Measurements from ENCODE around the gene PITPNM1. TPM values are rescaled to one million over a fixed set of nuclear protein-coding genes. Genes with fewer than 3 reads are reported as not detected.

The PITPNM1 gene
- total and polyA plus RNA-seq, 12 donors: 16.4 to 146 (median 53.3) TPM

DNA sequence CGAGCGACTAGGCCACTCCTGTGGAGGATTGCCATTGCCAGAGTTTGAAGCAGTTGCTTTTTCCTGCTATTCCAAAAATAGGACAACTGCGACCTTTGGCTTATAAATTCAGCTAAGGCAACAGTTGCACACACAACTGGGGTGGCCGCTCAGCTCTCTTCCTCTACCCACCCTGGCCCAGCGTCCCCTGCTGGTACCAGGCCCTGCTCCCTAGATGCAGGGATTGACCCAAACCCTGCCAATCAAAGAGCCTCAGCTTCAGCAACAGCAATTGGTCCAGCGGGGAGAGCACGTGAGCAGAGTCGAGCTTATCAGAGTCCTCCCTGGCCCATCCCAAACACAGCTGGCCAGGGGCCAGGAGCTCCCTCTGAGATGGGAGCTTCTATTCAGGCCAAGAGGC lies 40.1 kb upstream of the PITPNM1 start:
- Histone ChIP-seq H3K4me3 (no peak overlapping the region), H3K4me1 (replicated peaks in 1 of 2) (no peaks in the 10 kb centered on the region), H3K27ac (peak overlapping the region in 1 of 5 donors; percentile 16), H3K9me3 (replicated peaks in 1 of 3) (no peaks in the 10 kb centered on the region), H3K27me3 (no peaks in the 10 kb centered on the region), H3K36me3 (replicated peaks in 1 of 2) (no peaks in the 10 kb centered on the region)
- intact Hi-C loops (cut with DNase I): no loop called here
- 40 to 65% (median 60%) methylated on average over 6 to 8 of the region's 8 CpGs for WGBS, 4 donors
- TF ChIP-seq, protein P1, sequence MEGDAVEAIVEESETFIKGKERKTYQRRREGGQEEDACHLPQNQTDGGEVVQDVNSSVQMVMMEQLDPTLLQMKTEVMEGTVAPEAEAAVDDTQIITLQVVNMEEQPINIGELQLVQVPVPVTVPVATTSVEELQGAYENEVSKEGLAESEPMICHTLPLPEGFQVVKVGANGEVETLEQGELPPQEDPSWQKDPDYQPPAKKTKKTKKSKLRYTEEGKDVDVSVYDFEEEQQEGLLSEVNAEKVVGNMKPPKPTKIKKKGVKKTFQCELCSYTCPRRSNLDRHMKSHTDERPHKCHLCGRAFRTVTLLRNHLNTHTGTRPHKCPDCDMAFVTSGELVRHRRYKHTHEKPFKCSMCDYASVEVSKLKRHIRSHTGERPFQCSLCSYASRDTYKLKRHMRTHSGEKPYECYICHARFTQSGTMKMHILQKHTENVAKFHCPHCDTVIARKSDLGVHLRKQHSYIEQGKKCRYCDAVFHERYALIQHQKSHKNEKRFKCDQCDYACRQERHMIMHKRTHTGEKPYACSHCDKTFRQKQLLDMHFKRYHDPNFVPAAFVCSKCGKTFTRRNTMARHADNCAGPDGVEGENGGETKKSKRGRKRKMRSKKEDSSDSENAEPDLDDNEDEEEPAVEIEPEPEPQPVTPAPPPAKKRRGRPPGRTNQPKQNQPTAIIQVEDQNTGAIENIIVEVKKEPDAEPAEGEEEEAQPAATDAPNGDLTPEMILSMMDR (IDR thresholded peaks at IDR 0.05): no peak
- no peak for TF ChIP-seq POLR2A (IDR thresholded peaks at IDR 0.05)
- peak in 5 of 7 donors; percentile 30 to 55 (median 35) for DNase-seq

GRCh38 chr11:67544616-67545242 lies 39.6 kb upstream of the PITPNM1 start:
- intact Hi-C loops (cut with DNase I): no loop called here
- Histone ChIP-seq H3K36me3 (replicated peaks in 1 of 2) (no peaks in the 10 kb centered on the region), H3K4me1 (replicated peaks in 1 of 2) (no peaks in the 10 kb centered on the region), H3K9me3 (replicated peaks in 1 of 3) (no peaks in the 10 kb centered on the region), H3K27ac (peak overlapping the region in 1 of 5 donors; percentile 16), H3K4me3 (no peak overlapping the region), H3K27me3 (no peaks in the 10 kb centered on the region)
- 57 to 80% (median 70%) methylated on average over 8 to 10 of the region's 10 CpGs for WGBS, 4 donors
- no peak for TF ChIP-seq POLR2A (IDR thresholded peaks at IDR 0.05)
- TF ChIP-seq, protein P1 (IDR thresholded peaks at IDR 0.05): no peak
- DNase-seq: no peak

DNA sequence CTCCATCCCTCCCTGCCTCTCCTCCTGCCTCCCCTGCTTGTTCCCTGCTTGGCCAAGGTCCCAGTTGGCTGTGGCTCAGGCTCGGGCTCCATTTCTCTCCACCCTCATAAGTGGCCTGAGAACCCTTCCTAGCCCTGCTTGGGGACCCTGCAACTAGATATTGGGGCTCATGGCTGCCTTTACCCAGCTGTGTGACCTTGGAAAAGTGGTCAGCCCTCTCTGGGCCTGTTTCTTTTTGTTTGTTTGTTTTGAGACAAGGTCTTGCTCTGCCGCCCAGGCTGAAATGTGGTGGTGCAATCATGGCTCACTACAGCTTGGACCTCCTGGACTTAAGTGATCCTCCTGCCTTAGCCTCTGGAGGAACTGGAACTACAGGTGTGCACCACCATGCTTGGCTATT lies 38.4 kb upstream of the PITPNM1 start:
- 50 to 67% (median 52%) methylated on average over 2 of the region's 2 CpGs for WGBS, 4 donors
- no peak for DNase-seq
- no peaks in the 10 kb centered on the region for H3K36me3 ChIP-seq (replicated peaks in 1 of 2)
- no peak overlapping the region for H3K4me3 ChIP-seq
- intact Hi-C loops (cut with DNase I): no loop called here
- H3K27me3 ChIP-seq: no peaks in the 10 kb centered on the region
- H3K9me3 ChIP-seq (replicated peaks in 1 of 3): no peaks in the 10 kb centered on the region
- H3K27ac ChIP-seq: no peak overlapping the region
- H3K4me1 ChIP-seq (replicated peaks in 1 of 2): no peaks in the 10 kb centered on the region
- TF ChIP-seq POLR2A (IDR thresholded peaks at IDR 0.05): no peak
- TF ChIP-seq, protein P1 (IDR thresholded peaks at IDR 0.05): no peak

GRCh38 chr11:67542971-67543370 lies 37.8 kb upstream of the PITPNM1 start:
- TF ChIP-seq POLR2A (IDR thresholded peaks at IDR 0.05): no peak
- TF ChIP-seq, protein P1 (IDR thresholded peaks at IDR 0.05): no peak
- Histone ChIP-seq H3K36me3 (replicated peaks in 1 of 2) (no peaks in the 10 kb centered on the region), H3K4me3 (no peak overlapping the region), H3K4me1 (replicated peaks in 1 of 2) (no peaks in the 10 kb centered on the region), H3K27me3 (no peaks in the 10 kb centered on the region), H3K27ac (no peak overlapping the region), H3K9me3 (replicated peaks in 1 of 3) (no peaks in the 10 kb centered on the region)
- DNase-seq: no peak
- intact Hi-C loops (cut with DNase I): no loop called here
- 71 to 90% (median 78%) methylated on average over 5 to 7 of the region's 7 CpGs for WGBS, 4 donors

Measured in adrenal gland (tissue), 12 donors.